ENCODE data around the gene CEP43. TPM values are rescaled to one million over a fixed set of nuclear protein-coding genes. Genes with fewer than 3 reads are reported as not detected.

CEP43 gene
- total and polyA plus RNA-seq, 10 donors: 9.0 to 21.8 (median 14.3) TPM

- Histone ChIP-seq H3K27ac (peak overlapping the region in 7 of 8 donors; percentile 73 to 91 (median 86)), H3K27me3 (replicated peaks in 1 of 7) (no peaks in the 10 kb centered on the region), H3K4me3 (peak overlapping the region; percentile 80 to 100 (median 96)), H3K9me3 (no peaks in the 10 kb centered on the region), H3K36me3 (peaks cover 0 to 12% (median 0%) of the 10 kb centered on the region in 6 donors), H3K4me1 (peaks cover 15 to 54% (median 30%) of the 10 kb centered on the region in 6 donors)
- peak; percentile 89 for DNase-seq
- intact Hi-C loops (cut with DNase I; ENCODE audit: low total_unique reads): loop anchor here (5.0 kb wide), 1 partner anchor 144 kb away; no protein-coding TSS in a partner anchor
- TF ChIP-seq CTCF (IDR thresholded peaks at IDR 0.05 in 8 of 11, conservative IDR thresholded peaks at IDR 0.05 in 3 of 11) (peak in 8 of 11 experiments; percentile 15 to 61 (median 41)), POLR2AphosphoS5 (IDR thresholded peaks at IDR 0.05) (peak in 1 of 3 donors; percentile 51), POLR2A (IDR thresholded peaks at IDR 0.05) (no peak)
- 1 to 4% (median 4%) methylated on average over 36 to 38 of the region's 38 CpGs for WGBS, 5 donors
These were observed 1.4 kb upstream of the CEP43 start for GRCh38 chr6:166997768-166998255.

GRCh38 chr6:166998256-166999144 is 697 bp upstream of the CEP43 start:
- Histone ChIP-seq H3K4me3 (peak overlapping the region; percentile 80 to 100 (median 96)), H3K4me1 (peaks cover 15 to 54% (median 30%) of the 10 kb centered on the region in 6 donors), H3K27me3 (replicated peaks in 1 of 7) (no peaks in the 10 kb centered on the region), H3K9me3 (no peaks in the 10 kb centered on the region), H3K36me3 (peaks cover 0 to 12% (median 0%) of the 10 kb centered on the region in 6 donors), H3K27ac (peak overlapping the region; percentile 73 to 91 (median 84))
- 0% methylated on average over 13 to 96 of the region's 96 CpGs for WGBS, 5 donors
- intact Hi-C loops (cut with DNase I; ENCODE audit: low total_unique reads): loop anchor here (5.0 kb wide), 1 partner anchor 144 kb away; no protein-coding TSS in a partner anchor
- DNase-seq: peak; percentile 91
- TF ChIP-seq CTCF (IDR thresholded peaks at IDR 0.05 in 8 of 11, conservative IDR thresholded peaks at IDR 0.05 in 3 of 11) (no peak), POLR2AphosphoS5 (IDR thresholded peaks at IDR 0.05) (peak in 1 of 3 donors; percentile 43)

GRCh38 chr6:166999884-167000253 is 672 bp downstream of the CEP43 start:
- no peaks in the 10 kb centered on the region for H3K9me3 ChIP-seq
- intact Hi-C loops (cut with DNase I; ENCODE audit: low total_unique reads): loop anchor here (5.0 kb wide), 1 partner anchor 142 kb away; no protein-coding TSS in a partner anchor
- peak overlapping the region; percentile 80 to 100 (median 96) for H3K4me3 ChIP-seq
- 4 to 5% (median 4%) methylated on average over 10 of the region's 10 CpGs for WGBS, 5 donors
- H3K27ac ChIP-seq: peak overlapping the region in 7 of 8 donors; percentile 77 to 91 (median 86)
- H3K27me3 ChIP-seq (replicated peaks in 1 of 7): no peaks in the 10 kb centered on the region
- H3K4me1 ChIP-seq: peaks cover 15 to 54% (median 30%) of the 10 kb centered on the region in 6 donors
- DNase-seq: no peak
- H3K36me3 ChIP-seq: peaks cover 0 to 26% (median 0%) of the 10 kb centered on the region in 6 donors
- TF ChIP-seq POLR2AphosphoS5 (IDR thresholded peaks at IDR 0.05) (no peak), POLR2A (IDR thresholded peaks at IDR 0.05) (no peak), CTCF (IDR thresholded peaks at IDR 0.05 in 8 of 11, conservative IDR thresholded peaks at IDR 0.05 in 3 of 11) (no peak)

GRCh38 chr6:167000759-167001158 is 1.6 kb downstream of the CEP43 start:
- intact Hi-C loops (cut with DNase I; ENCODE audit: low total_unique reads): no loop called here

More at GRCh38 chr6:167000759-167001158, 1.6 kb downstream of the CEP43 start:
- peak overlapping the region in 2 of 8 donors; percentile 1 to 95 for H3K4me3 ChIP-seq
- H3K9me3 ChIP-seq: no peaks in the 10 kb centered on the region
- no peak for DNase-seq
- H3K4me1 ChIP-seq: peaks cover 15 to 54% (median 30%) of the 10 kb centered on the region in 6 donors
- H3K27me3 ChIP-seq (replicated peaks in 1 of 7): no peaks in the 10 kb centered on the region
- H3K27ac ChIP-seq: no peak overlapping the region
- WGBS, 5 donors: 80 to 92% (median 88%) methylated on average over 2 of the region's 2 CpGs
- peaks cover 0 to 35% (median 5%) of the 10 kb centered on the region in 6 donors for H3K36me3 ChIP-seq
- TF ChIP-seq POLR2AphosphoS5 (IDR thresholded peaks at IDR 0.05) (no peak), POLR2A (IDR thresholded peaks at IDR 0.05) (no peak), CTCF (IDR thresholded peaks at IDR 0.05 in 8 of 11, conservative IDR thresholded peaks at IDR 0.05 in 3 of 11) (no peak)

All from spleen (tissue), 11 donors.